ENCODE measurements around the gene CENPM. TPM values are rescaled to one million over a fixed set of nuclear protein-coding genes. Genes with fewer than 3 reads are reported as not detected.

The CENPM gene
- polyA plus RNA-seq, 1 of the 3 experiments (the other 2 are of a cell fraction) = 15.6 TPM

GRCh38 chr22:41991111-41991510, 44.2 kb upstream of the CENPM start:
- H3F3A ChIP-seq (replicated peaks; ENCODE audit: insufficient read depth) = no peaks in the 10 kb centered on the region
- H3K9me2 ChIP-seq = no peaks in the 10 kb centered on the region
- H3K4me2 ChIP-seq = no peak overlapping the region
- DNase-seq = no peak
- no peak overlapping the region for H2AFZ ChIP-seq (ENCODE audit: low read depth)
- no peaks in the 10 kb centered on the region for H3K4me1 ChIP-seq (ENCODE audit: control insufficient read depth in 1 of 2, insufficient read depth in 2 of 2, low read depth in 1 of 2, low read length in 1 of 2)
- CTCF ChIA-PET = no interaction called here
- no peaks in the 10 kb centered on the region for H3K27me3 ChIP-seq (ENCODE audit: insufficient read depth)
- no peak overlapping the region for H3K9ac ChIP-seq
- TF ChIP-seq TCF12 (IDR thresholded peaks at IDR 0.05) = no peak
- TF ChIP-seq RCOR1 (IDR thresholded peaks at IDR 0.05; ENCODE audit: low read length) = no peak
- no peak for TF ChIP-seq CHD2 (IDR thresholded peaks at IDR 0.05; ENCODE audit: low read length, partially characterized antibody)
- TF ChIP-seq RXRA (IDR thresholded peaks at IDR 0.05; ENCODE audit: borderline replicate concordance, low read depth) = no peak
- no peak for TF ChIP-seq USF2 (IDR thresholded peaks at IDR 0.05; ENCODE audit: borderline replicate concordance, low read depth, low read length)
- TF ChIP-seq FOXJ3 (CRISPR knock-in tag; IDR thresholded peaks at IDR 0.05) = no peak
- no peak for TF ChIP-seq YY1 (IDR thresholded peaks at IDR 0.05; ENCODE audit: low read depth)
- TF ChIP-seq FOXM1 (IDR thresholded peaks at IDR 0.05; ENCODE audit: low read depth) = no peak
- TF ChIP-seq, protein P1, sequence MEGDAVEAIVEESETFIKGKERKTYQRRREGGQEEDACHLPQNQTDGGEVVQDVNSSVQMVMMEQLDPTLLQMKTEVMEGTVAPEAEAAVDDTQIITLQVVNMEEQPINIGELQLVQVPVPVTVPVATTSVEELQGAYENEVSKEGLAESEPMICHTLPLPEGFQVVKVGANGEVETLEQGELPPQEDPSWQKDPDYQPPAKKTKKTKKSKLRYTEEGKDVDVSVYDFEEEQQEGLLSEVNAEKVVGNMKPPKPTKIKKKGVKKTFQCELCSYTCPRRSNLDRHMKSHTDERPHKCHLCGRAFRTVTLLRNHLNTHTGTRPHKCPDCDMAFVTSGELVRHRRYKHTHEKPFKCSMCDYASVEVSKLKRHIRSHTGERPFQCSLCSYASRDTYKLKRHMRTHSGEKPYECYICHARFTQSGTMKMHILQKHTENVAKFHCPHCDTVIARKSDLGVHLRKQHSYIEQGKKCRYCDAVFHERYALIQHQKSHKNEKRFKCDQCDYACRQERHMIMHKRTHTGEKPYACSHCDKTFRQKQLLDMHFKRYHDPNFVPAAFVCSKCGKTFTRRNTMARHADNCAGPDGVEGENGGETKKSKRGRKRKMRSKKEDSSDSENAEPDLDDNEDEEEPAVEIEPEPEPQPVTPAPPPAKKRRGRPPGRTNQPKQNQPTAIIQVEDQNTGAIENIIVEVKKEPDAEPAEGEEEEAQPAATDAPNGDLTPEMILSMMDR (IDR thresholded peaks at IDR 0.05) = no peak
- TF ChIP-seq JUND (IDR thresholded peaks at IDR 0.05) = no peak
- no peak for TF ChIP-seq ELF1 (IDR thresholded peaks at IDR 0.05)
- TF ChIP-seq TAF1 (IDR thresholded peaks at IDR 0.05; ENCODE audit: borderline replicate concordance, low read depth, low read length) = no peak
- TF ChIP-seq MEF2A (IDR thresholded peaks at IDR 0.05; ENCODE audit: borderline replicate concordance, low read depth) = no peak
- TF ChIP-seq RFX5 (IDR thresholded peaks at IDR 0.05; ENCODE audit: low read length) = no peak
- no peaks in the 10 kb centered on the region for H4K20me1 ChIP-seq (ENCODE audit: insufficient read depth)
- no peak overlapping the region for H3K27ac ChIP-seq (ENCODE audit: low read depth in 2 of 2, low read length in 1 of 2)
- H3K79me2 ChIP-seq (ENCODE audit: insufficient read depth) = no peaks in the 10 kb centered on the region
- no peaks in the 10 kb centered on the region for H3K36me3 ChIP-seq (replicated peaks in 1 of 2; ENCODE audit: control insufficient read depth in 1 of 2, insufficient read depth in 2 of 2, low read length in 1 of 2)
- POLR2A ChIA-PET = no interaction called here
- no peak overlapping the region for H3K4me3 ChIP-seq (ENCODE audit: low read depth in 2 of 2, low read length in 1 of 2)
- H3K9me3 ChIP-seq = no peaks in the 10 kb centered on the region
- WGBS (ENCODE audit: low lambda C conversion rate) = 81% methylated on average over 3 of the region's 7 CpGs

DNA sequence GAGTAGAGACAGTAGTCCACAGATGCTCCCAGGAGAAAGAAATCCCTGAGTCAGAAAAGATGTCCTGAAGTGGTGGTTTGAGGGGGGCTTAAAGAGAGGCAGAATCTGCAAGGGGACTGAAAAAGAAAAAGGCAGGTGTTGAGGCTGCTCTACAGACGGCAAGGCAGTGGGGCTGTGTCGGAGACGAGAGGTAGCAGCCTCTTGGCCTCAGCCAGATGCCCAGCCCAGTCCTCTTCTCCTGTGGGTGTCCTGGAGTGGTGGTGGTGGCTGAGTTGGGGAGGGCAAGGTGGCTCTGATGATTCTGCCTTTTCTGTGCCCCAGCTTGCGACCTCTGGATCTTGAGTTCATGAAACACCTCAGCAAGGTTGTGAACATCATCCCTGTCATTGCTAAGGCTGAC, 42.3 kb upstream of the CENPM start:
- 78% methylated on average over 3 of the region's 4 CpGs for WGBS (ENCODE audit: low lambda C conversion rate)
- no peak overlapping the region for H3K27ac ChIP-seq (ENCODE audit: low read depth in 2 of 2, low read length in 1 of 2)
- H3K4me3 ChIP-seq (ENCODE audit: low read depth in 2 of 2, low read length in 1 of 2) = no peak overlapping the region
- no peaks in the 10 kb centered on the region for H3K9me3 ChIP-seq
- H3K36me3 ChIP-seq (replicated peaks in 1 of 2; ENCODE audit: control insufficient read depth in 1 of 2, insufficient read depth in 2 of 2, low read length in 1 of 2) = no peaks in the 10 kb centered on the region
- H3F3A ChIP-seq (replicated peaks; ENCODE audit: insufficient read depth) = no peaks in the 10 kb centered on the region
- ChIA-PET CTCF (interaction anchor here (1.1 kb wide), 1 partner anchor 24 kb away, joined by 3 read pairs; no protein-coding TSS in a partner anchor), POLR2A (no interaction called here)
- H3K79me2 ChIP-seq (ENCODE audit: insufficient read depth) = no peaks in the 10 kb centered on the region
- H3K4me1 ChIP-seq (ENCODE audit: control insufficient read depth in 1 of 2, insufficient read depth in 2 of 2, low read depth in 1 of 2, low read length in 1 of 2) = no peaks in the 10 kb centered on the region
- H2AFZ ChIP-seq (ENCODE audit: low read depth) = no peak overlapping the region
- no peaks in the 10 kb centered on the region for H3K27me3 ChIP-seq (ENCODE audit: insufficient read depth)
- no peak overlapping the region for H3K9ac ChIP-seq
- H3K4me2 ChIP-seq = no peak overlapping the region
- no peaks in the 10 kb centered on the region for H4K20me1 ChIP-seq (ENCODE audit: insufficient read depth)
- no peaks in the 10 kb centered on the region for H3K9me2 ChIP-seq
- no peak for DNase-seq
- TF ChIP-seq ELF1 (IDR thresholded peaks at IDR 0.05) = no peak
- no peak for TF ChIP-seq RCOR1 (IDR thresholded peaks at IDR 0.05; ENCODE audit: low read length)
- TF ChIP-seq CHD2 (IDR thresholded peaks at IDR 0.05; ENCODE audit: low read length, partially characterized antibody) = no peak
- no peak for TF ChIP-seq POLR2AphosphoS5 (IDR thresholded peaks at IDR 0.05; ENCODE audit: low read depth, low read length)
- TF ChIP-seq FOXJ3 (CRISPR knock-in tag; IDR thresholded peaks at IDR 0.05) = no peak
- no peak for TF ChIP-seq TEAD4 (IDR thresholded peaks at IDR 0.05; ENCODE audit: borderline replicate concordance, insufficient read depth)
- no peak for TF ChIP-seq SIN3A (IDR thresholded peaks at IDR 0.05; ENCODE audit: borderline replicate concordance, low read depth, low read length)
- TF ChIP-seq SMC3 (IDR thresholded peaks at IDR 0.05; ENCODE audit: low read depth, low read length) = no peak
- no peak for TF ChIP-seq TCF12 (IDR thresholded peaks at IDR 0.05)
- TF ChIP-seq FOSL2 (IDR thresholded peaks at IDR 0.05; ENCODE audit: borderline replicate concordance, low read depth) = no peak
- TF ChIP-seq USF2 (IDR thresholded peaks at IDR 0.05; ENCODE audit: borderline replicate concordance, low read depth, low read length) = no peak
- no peak for TF ChIP-seq GABPA (IDR thresholded peaks at IDR 0.05; ENCODE audit: low read depth)
- TF ChIP-seq NFIC (IDR thresholded peaks at IDR 0.05; ENCODE audit: borderline replicate concordance) = no peak
- TF ChIP-seq, protein P2, sequence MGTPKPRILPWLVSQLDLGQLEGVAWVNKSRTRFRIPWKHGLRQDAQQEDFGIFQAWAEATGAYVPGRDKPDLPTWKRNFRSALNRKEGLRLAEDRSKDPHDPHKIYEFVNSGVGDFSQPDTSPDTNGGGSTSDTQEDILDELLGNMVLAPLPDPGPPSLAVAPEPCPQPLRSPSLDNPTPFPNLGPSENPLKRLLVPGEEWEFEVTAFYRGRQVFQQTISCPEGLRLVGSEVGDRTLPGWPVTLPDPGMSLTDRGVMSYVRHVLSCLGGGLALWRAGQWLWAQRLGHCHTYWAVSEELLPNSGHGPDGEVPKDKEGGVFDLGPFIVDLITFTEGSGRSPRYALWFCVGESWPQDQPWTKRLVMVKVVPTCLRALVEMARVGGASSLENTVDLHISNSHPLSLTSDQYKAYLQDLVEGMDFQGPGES (IDR thresholded peaks at IDR 0.05; ENCODE audit: low read depth, low read length) = no peak
- no peak for TF ChIP-seq MEF2A (IDR thresholded peaks at IDR 0.05; ENCODE audit: borderline replicate concordance, low read depth)
- TF ChIP-seq RFX5 (IDR thresholded peaks at IDR 0.05; ENCODE audit: low read length) = no peak
- TF ChIP-seq YY1 (IDR thresholded peaks at IDR 0.05; ENCODE audit: low read depth) = no peak
- TF ChIP-seq, protein P1 (IDR thresholded peaks at IDR 0.05) = no peak
